Stimulated activated CD4-positive, alpha-beta T cell treated with anti-CD3 and anti-CD28 coated beads, Interleukin-4, amount 100 ng/mL, for 48 hours (primary cell): ENCODE measurements around the gene SPTBN4.
"Not testable (repeated sequence)": the region's sequence is repeated elsewhere in the genome, so short reads cannot be mapped to it uniquely, and the experiment has no call there.

Experiments used
- DNase-seq, 2 donors: peaks; one replicate each; pipeline ENCODE4 v3.0.0-alpha.2; 2020; ENCODE audit warnings: low read depth in 2 of 2

The SPTBN4 gene

GRCh38 chr19:40466985-40467734, at the start of gene SPTBN4:
Gene SPTBN4, plus strand, starts transcription at chr19:40467001. Its CDS starts 5,621 bp downstream, at chr19:40472622.
- DNase-seq, result no peak

GRCh38 chr19:40417643-40417981, 49.2 kb upstream of the SPTBN4 start:
- DNase-seq, result no peak

DNA sequence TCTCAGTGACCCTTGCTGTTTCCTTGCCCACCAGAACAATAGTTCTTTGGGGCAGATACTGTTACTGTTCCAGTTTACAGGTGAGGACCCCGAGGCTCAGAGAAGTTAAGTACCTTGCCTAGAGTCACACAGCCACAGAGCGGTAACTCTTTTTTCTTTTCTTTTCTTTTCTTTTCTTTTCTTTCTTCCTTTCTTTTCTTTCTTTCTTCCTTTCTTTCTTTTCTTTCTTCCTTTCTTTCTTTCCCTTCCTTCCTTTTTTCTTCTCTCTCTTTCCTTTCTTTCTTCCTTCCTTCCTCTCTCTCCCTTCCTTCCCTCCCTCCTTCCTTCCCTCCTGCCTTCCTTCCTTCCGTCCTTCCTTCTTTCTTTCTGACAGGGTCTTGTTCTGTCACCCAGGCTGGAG, 48.8 kb upstream of the SPTBN4 start:
- DNase-seq, result no peak

- no peak for DNase-seq
Observed at GRCh38 chr19:40419066-40419612, 47.7 kb upstream of the SPTBN4 start.

DNA sequence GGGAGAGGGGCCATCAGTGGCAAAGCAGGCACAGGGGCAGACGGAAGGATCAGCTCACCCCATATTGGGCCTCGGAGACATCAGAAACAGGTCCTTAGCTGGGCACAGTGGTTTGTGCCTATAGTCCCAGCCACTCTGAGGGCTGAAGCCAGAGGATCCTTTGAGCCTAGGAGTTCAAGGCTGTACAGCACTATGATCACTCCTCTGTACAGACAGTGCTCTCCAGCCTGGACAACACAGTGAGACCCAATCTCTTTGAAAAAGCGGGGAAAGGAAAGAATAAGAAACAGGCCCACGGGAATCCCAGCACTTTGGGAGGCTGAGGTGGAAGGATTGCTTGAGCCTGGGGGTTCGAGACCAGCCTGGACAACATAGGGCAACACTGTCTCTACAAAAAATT, 47.0 kb upstream of the SPTBN4 start:
- no peak for DNase-seq

GRCh38 chr19:40420451-40420765, 46.4 kb upstream of the SPTBN4 start:
- DNase-seq, result no peak

DNA sequence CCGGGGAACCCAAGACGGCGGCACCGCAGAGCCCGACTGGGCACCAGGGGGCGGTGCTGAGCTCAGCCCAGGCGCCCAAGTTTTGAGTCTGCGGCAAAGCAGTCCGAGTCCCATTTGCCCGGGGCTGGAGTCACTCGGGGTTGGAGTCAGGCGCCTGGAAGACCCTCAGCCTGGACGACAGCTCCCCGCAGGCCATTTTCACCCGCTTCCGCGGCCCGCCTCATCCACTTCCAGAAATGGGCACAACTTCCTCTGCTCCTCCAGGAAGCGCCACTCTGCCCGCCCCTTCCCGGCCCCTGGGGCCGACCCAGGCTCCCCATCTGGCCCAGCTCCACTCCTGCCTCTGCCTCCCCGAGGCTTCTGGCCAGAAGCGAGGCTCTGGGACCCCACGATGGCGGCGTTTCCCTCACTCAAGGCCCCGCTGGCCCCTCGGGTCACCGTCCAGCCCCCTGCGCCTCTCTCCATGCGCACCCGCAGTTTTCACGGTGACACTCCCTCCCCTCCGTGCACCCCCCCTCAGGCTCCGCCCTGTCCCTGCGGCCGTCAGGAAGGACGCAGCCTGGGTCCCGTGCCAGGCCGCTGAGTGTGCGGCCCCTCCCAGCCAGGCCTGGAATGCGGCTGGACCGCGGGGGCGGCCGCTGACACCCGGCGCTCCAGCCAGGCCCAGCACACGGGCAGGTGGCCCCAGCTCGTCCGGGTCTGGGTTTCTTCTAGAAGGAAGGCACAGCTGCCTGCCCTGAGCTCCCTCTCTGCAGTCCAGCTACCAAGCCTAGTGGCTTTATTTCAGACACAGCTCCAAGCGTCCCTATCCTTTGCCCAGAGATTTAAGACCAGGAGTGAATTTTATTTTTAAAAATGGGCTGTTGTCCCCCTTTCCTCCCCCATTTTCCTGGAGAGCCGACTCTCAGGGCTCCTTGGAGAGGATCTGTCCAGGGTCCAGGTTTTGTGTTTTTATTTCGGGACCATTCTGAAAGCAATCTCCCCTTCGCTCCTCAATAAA, 45.7 kb upstream of the SPTBN4 start:
- DNase-seq, result peak; percentile 62 to 75

DNA sequence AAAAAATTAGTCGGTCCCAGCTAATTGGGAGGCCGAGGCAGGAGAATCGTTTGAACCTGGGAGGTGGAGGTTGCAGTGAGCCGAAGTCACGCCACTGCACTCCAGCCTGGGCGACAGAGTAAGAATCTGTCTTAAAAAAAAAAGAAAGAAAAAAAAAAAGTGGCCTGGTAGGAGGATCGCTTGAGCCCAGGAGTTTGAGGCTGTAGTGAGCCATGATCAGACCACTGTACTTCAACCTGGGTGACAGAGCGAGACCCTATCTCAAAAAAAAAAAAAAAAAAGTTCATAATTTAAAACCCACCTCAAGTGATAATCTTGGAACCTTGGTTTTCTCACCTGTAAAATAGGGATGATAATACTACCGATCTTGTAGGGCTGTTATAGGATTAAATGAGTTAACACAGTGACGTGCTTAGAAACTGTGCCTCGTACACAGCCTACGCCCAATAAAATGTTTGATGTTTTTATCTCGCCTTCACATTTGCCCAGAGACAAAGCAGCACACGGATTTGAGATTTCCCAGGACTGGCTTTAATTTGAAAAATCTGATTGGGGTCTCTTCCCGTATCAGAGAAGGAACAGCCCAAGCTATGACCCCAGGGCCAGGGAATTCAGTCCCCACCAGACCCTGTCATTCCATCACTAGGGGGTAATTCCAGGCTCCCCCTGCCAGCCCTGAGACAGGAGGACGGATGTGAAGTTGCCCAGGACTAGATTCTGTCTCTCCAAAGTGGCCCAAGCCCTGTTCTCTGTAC, 44.6 kb upstream of the SPTBN4 start:
- no peak for DNase-seq

- no peak for DNase-seq
Observed at GRCh38 chr19:40422748-40423566, 43.8 kb upstream of the SPTBN4 start.

- DNase-seq, result no peak
Observed at GRCh38 chr19:40423938-40424337, 42.9 kb upstream of the SPTBN4 start.

- DNase-seq, result no peak
Observed at GRCh38 chr19:40424637-40425449, 42.0 kb upstream of the SPTBN4 start.

DNA sequence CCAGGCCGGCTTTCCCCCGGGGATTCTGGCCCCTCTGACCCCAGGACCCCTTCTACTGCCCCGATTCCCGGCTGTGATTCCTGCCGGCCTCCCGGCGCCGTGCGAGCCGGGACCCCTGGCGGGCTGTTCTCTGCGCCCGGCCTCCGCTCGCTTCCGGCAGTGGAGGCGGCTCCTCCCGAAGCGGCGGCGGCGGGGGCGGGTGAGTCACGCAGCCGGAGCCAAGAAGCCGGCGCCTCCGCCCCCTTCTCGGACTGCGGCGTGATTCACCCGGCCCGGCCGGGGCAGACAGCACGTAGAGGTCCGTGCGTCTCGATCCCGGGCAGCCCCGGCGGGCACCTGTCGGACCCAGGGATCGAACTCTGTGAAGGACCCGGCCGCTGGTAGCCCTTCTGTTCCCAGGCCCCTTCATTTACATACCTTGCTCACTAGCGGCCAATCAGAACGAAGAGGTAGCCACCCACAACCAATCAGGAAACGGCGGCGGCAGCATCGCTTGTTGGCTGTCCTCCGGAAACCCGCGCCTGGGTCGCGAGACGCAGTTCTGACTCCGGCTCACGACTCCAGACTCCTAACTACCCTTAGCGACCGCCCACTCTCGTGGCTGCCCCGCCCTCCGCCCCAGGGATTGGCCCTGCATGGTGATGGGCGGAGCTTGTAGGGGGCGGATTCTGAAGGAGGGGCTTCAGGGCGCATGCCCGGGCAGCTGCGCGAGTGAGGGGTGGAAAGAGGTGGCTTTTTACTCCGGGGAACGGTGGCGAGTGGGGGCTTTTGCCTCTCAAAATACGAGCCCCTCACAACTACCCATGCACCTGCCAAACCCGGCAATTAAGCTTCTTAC, 41.1 kb upstream of the SPTBN4 start, which contains the start of gene SERTAD1:
Gene SERTAD1 (minus strand): TSS at position 543 of the 838 bp plus-strand sequence. CDS start 2,446 bp downstream, outside the sequence.
- DNase-seq, result peak; percentile 100

- DNase-seq, result not testable (repeated sequence)
Observed at GRCh38 chr19:40428197-40428596, 38.6 kb upstream of the SPTBN4 start.

- DNase-seq, result not testable (repeated sequence)
Observed at GRCh38 chr19:40430242-40430641, 36.6 kb upstream of the SPTBN4 start.

DNA sequence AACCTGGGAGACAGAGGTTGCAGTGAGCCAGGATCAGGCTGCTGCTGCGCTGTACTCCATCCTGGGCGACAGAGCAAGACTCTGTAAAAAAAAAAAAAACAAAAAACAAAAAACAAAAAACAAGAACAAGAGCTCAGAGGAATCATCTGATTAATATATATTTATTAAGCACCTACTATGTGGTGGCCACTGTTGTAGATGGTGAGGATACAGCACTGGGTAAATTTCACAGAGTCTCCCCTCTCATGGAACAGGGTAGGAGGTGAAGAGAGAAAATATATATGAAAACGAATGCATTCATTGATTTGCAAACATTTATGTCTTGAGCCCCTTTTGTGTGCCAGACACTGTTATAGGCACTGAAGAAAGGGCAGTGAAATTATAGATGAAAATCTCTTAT, 35.1 kb upstream of the SPTBN4 start:
- no peak for DNase-seq

- not testable (repeated sequence) for DNase-seq
Observed at GRCh38 chr19:40432760-40433159, 34.0 kb upstream of the SPTBN4 start.

DNA sequence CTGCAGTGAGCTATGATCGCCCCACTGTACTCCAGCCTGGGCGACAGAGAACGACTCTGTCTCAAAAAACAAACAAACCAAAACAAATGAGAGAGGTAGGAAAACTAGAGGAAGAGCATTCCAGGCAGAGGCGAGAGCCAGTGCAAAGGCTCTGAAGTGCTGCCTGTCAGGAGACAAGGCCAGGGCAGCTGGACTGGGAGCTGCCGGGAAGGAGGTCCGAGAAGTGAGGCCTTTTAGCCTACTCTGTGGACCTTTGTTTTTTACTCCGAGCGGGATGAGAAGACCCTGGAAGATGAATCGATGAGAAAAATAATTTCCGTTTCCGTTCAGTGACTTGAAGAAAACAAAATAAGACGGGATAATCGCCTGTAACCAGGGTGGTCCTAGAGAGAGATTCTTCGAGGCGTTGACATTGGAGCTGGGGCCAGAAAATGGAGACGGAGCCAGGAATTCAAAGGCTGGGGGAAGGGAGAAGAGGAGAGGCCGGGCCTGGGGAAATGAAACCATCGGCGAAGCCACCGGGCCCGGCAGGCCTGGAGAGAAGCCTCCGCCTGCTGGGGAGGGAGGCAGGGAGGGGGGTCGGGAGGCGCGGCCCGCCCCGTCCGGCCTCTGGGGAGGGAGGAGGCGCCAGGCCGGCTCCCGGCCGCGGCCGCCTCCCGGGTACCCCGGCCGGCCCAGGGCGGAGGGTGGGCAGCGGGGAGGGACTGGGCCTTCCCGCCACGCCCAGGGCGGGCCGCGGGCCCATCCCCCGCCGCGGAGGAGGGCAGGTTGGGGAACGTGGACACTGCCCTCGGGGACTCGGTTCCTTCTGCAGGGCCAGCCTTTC, 33.2 kb upstream of the SPTBN4 start:
- DNase-seq, result peak; percentile 38 to 46

- DNase-seq, result no peak
Observed at GRCh38 chr19:40438284-40438683, 28.5 kb upstream of the SPTBN4 start.
